Vagina (tissue), 2 donors: ENCODE data around the gene FBXL7. TPM values are rescaled to one million over a fixed set of nuclear protein-coding genes. Genes with fewer than 3 reads are reported as not detected.

ENCODE experiments used
- DNase-seq, 2 donors: peaks; one replicate each; pipeline ENCODE4 v3.0.0-alpha.2; 2017; ENCODE audit errors: extremely low spot score in 2 of 2
- H3K27ac ChIP-seq: fragments of 200-600 bp; sonication (generic); one replicate; pipeline ENCODE4 v1.5.1; 2019
- H3K27me3 ChIP-seq: fragments of 200-600 bp; sonication (generic); one replicate; pipeline ENCODE4 v1.5.1; 2019
- H3K36me3 ChIP-seq, 2 donors: fragments of 200-600 bp; sonication (generic); one replicate each; pipeline ENCODE4 v1.5.1; 2017 to 2019
- H3K4me1 ChIP-seq: fragments of 200-600 bp; sonication (generic); one replicate; pipeline ENCODE4 v1.5.1; 2019
- H3K4me3 ChIP-seq, 2 donors: fragments of 200-600 bp; sonication (generic); 1 replicate in 1 of 2; 2 replicates in 1 of 2; pipeline ENCODE4 v1.5.1; 2016 to 2019
- H3K9me3 ChIP-seq: fragments of 200-600 bp; sonication (generic); one replicate; pipeline ENCODE4 v1.5.1; 2019
- CTCF ChIP-seq, 3 experiments: fragments of 450-650 bp in 2 of 3; fragments of 200-600 bp in 1 of 3; sonication (generic) in 1 of 3; IDR thresholded peaks; one replicate each; pipeline ENCODE4 v1.5.1; 2017 to 2019; ENCODE audit warnings: antibody characterized with exemption in 3 of 3, mild to moderate bottlenecking in 2 of 3, moderate library complexity in 2 of 3
- POLR2A ChIP-seq, 2 donors: fragments of 450-650 bp; IDR thresholded peaks; one replicate each; pipeline ENCODE4 v1.6.1; 2017; ENCODE audit warnings: antibody characterized with exemption in 2 of 2, mild to moderate bottlenecking in 2 of 2, moderate library complexity in 2 of 2
- POLR2AphosphoS5 ChIP-seq, 2 donors: sonication (generic); formaldehyde crosslinking; IDR thresholded peaks; one replicate each; pipeline ENCODE4 v1.9.0; 2017; ENCODE audit warnings: antibody characterized with exemption in 2 of 2, mild to moderate bottlenecking in 2 of 2, low read depth in 1 of 2; ENCODE audit not compliant: insufficient read depth in 1 of 2
- intact Hi-C: fragments of 100-400 bp; cut with DNase I; formaldehyde crosslinking; loops from one replicate; pipeline ENCODE4 v1.15.1; 2023
- total RNA-seq: library from RNA; depleted of rRNA; stranded (reverse); fragments of >200 nt; gene quantifications from one replicate; pipeline ENCODE4 v1.2.3, GENCODE V29; 2016

The FBXL7 gene
- total RNA-seq, 1 donor from 2014 or later = 21.1 TPM

DNA sequence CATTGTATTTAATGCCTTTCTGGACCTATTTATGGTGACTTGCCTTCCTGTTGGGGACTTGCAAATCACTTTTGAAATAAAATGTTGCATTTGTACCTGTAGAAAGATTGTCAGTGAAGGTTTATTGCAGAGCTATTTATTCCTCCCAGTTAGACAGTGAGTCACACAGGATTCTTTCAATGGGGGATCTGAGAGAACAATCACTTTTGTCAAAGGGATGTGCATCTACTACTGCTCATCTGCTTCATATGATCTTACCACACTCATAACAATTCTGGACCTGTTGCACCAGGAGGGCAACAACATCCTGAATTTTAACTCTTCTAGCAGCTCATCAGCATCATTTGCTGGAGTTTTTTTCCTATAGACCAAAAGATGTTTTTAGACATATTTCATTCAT, 66.8 kb downstream of the FBXL7 start:
- intact Hi-C loops = no loop called here
- TF ChIP-seq POLR2A (IDR thresholded peaks at IDR 0.05) = no peak
- no peak for TF ChIP-seq POLR2AphosphoS5 (IDR thresholded peaks at IDR 0.05; ENCODE audit: insufficient read depth in 1 of 2, low read depth in 1 of 2)
- no peak for TF ChIP-seq CTCF (IDR thresholded peaks at IDR 0.05)

DNA sequence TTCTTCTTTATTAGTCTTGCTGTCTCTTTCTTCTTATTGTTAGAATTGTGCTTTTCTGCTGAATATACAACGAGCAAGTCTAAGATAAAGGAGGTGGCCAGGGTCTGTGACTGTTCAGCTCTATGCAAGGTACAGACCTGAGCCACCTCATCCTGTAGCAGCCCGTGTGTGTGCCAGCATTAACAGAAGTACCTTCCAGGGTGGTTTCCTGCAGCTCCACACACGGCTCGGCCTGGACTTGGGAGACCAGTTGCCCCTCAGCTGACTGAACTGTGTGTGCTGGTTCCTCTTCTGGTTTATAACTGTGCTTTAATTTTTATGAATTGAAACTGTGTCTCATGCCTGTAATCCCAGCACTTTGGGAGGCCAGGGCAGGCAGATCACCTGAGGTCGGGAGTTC, 70.5 kb downstream of the FBXL7 start:
- Histone ChIP-seq H3K27ac (no peak overlapping the region), H3K36me3 (no peaks in the 10 kb centered on the region), H3K27me3 (no peaks in the 10 kb centered on the region), H3K4me3 (no peak overlapping the region), H3K9me3 (no peaks in the 10 kb centered on the region), H3K4me1 (peaks cover 17% of the 10 kb centered on the region)
- DNase-seq = no peak
- intact Hi-C loops = no loop called here
- TF ChIP-seq POLR2A (IDR thresholded peaks at IDR 0.05) = no peak
- TF ChIP-seq CTCF (IDR thresholded peaks at IDR 0.05) = no peak
- no peak for TF ChIP-seq POLR2AphosphoS5 (IDR thresholded peaks at IDR 0.05; ENCODE audit: insufficient read depth in 1 of 2, low read depth in 1 of 2)

More for the DNA sequence above, 66.8 kb downstream of the FBXL7 start:
- Histone ChIP-seq H3K36me3 (peaks cover 0 to under 1% of the 10 kb centered on the region in 2 donors), H3K4me1 (peaks cover 8% of the 10 kb centered on the region), H3K9me3 (no peaks in the 10 kb centered on the region), H3K27ac (no peak overlapping the region), H3K4me3 (no peak overlapping the region), H3K27me3 (no peaks in the 10 kb centered on the region)
- DNase-seq = no peak

GRCh38 chr5:15571081-15571480, 71.1 kb downstream of the FBXL7 start:
- Histone ChIP-seq H3K27me3 (no peaks in the 10 kb centered on the region), H3K27ac (no peak overlapping the region), H3K4me1 (peaks cover 20% of the 10 kb centered on the region), H3K9me3 (no peaks in the 10 kb centered on the region), H3K36me3 (no peaks in the 10 kb centered on the region), H3K4me3 (no peak overlapping the region)
- no peak for DNase-seq
- intact Hi-C loops = no loop called here
- no peak for TF ChIP-seq POLR2A (IDR thresholded peaks at IDR 0.05)
- no peak for TF ChIP-seq CTCF (IDR thresholded peaks at IDR 0.05)
- no peak for TF ChIP-seq POLR2AphosphoS5 (IDR thresholded peaks at IDR 0.05; ENCODE audit: insufficient read depth in 1 of 2, low read depth in 1 of 2)

DNA sequence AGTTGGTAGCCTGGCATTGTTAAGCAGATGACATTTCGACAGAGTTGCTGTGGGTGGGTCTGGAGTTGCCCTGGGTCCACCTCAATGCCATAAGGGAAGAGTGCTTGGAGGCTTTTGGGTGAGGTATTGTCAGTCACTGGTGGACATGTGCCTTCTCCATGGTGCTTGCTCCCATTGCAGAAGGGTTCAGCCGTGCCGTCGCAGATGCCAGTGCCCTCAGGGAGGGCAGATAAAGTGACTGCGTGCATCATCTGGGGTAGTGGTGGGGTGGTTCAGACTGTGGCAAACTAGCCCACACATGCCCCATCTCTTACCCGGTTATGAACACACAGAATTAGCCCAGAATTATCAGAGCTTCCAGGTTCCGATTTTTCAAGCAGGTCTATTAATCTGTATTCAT, 71.6 kb downstream of the FBXL7 start:
- no peak overlapping the region for H3K4me3 ChIP-seq
- no peak for DNase-seq
- intact Hi-C loops = no loop called here
- H3K27me3 ChIP-seq = no peaks in the 10 kb centered on the region
- no peaks in the 10 kb centered on the region for H3K9me3 ChIP-seq
- no peak for TF ChIP-seq POLR2A (IDR thresholded peaks at IDR 0.05)
- TF ChIP-seq POLR2AphosphoS5 (IDR thresholded peaks at IDR 0.05; ENCODE audit: insufficient read depth in 1 of 2, low read depth in 1 of 2) = no peak
- no peak for TF ChIP-seq CTCF (IDR thresholded peaks at IDR 0.05)
- H3K4me1 ChIP-seq = peaks cover 20% of the 10 kb centered on the region
- H3K27ac ChIP-seq = no peak overlapping the region
- H3K36me3 ChIP-seq = no peaks in the 10 kb centered on the region

GRCh38 chr5:15573590-15573989, 73.6 kb downstream of the FBXL7 start:
- Histone ChIP-seq H3K4me1 (peaks cover 20% of the 10 kb centered on the region), H3K9me3 (no peaks in the 10 kb centered on the region), H3K36me3 (no peaks in the 10 kb centered on the region), H3K4me3 (no peak overlapping the region), H3K27ac (no peak overlapping the region), H3K27me3 (no peaks in the 10 kb centered on the region)
- no peak for DNase-seq
- TF ChIP-seq POLR2AphosphoS5 (IDR thresholded peaks at IDR 0.05; ENCODE audit: insufficient read depth in 1 of 2, low read depth in 1 of 2) (no peak), CTCF (IDR thresholded peaks at IDR 0.05) (no peak), POLR2A (IDR thresholded peaks at IDR 0.05) (no peak)
- intact Hi-C loops = no loop called here
